ENCODE results near the gene TF. TPM values are rescaled to one million over a fixed set of nuclear protein-coding genes. Genes with fewer than 3 reads are reported as not detected.

Gene TF
- total and polyA plus RNA-seq, 2 of the 8 experiments (the other 6 are each of a cell fraction or from before 2014, with no cell fraction given) = 0.02 to 0.26 TPM

- Histone ChIP-seq H2BK5ac (ENCODE audit: low read depth, low read length) (no peak overlapping the region), H4K8ac (ENCODE audit: extremely low read depth, insufficient read depth, low read length) (no peak overlapping the region), H3K18ac (ENCODE audit: extremely low read depth, low read length) (no peak overlapping the region), H3K79me1 (ENCODE audit: low read depth, low read length) (no peaks in the 10 kb centered on the region), H3K4ac (replicated peaks; ENCODE audit: insufficient read length, low read depth, low read length) (no peak overlapping the region), H2AK5ac (ENCODE audit: low read depth, low read length) (no peak overlapping the region), H3K36me3 (ENCODE audit: control insufficient read depth in 2 of 4, insufficient read depth in 4 of 4, low read length in 3 of 4) (no peaks in the 10 kb centered on the region), H3K9me3 (ENCODE audit: insufficient read depth in 2 of 2, low read depth in 1 of 2, low read length in 1 of 2) (no peaks in the 10 kb centered on the region), H3K27ac (ENCODE audit: low read depth, low read length) (no peak overlapping the region), H2BK12ac (ENCODE audit: low read depth, low read length) (no peak overlapping the region), H4K20me1 (replicated peaks in 1 of 2; ENCODE audit: control insufficient read depth in 1 of 2, insufficient read depth in 2 of 2, low read length in 2 of 2) (no peaks in the 10 kb centered on the region), H3K23ac (ENCODE audit: insufficient read length) (no peak overlapping the region), H2BK20ac (ENCODE audit: low read length) (no peak overlapping the region), H3K9ac (replicated peaks in 1 of 4; ENCODE audit: extremely low read depth in 1 of 4, low read depth in 3 of 4, low read length in 3 of 4) (no peak overlapping the region), H2AFZ (ENCODE audit: low read length) (no peak overlapping the region), H3K27me3 (replicated peaks in 1 of 4; ENCODE audit: control insufficient read depth in 3 of 4, extremely low read depth in 1 of 4, insufficient read depth in 3 of 4, low read length in 3 of 4) (peaks cover 0 to 3% (median 0%) of the 10 kb centered on the region in 4 experiments; a peak in 1 of 7 replicates), H4K91ac (replicated peaks; ENCODE audit: insufficient read length, low read length) (no peak overlapping the region), H2BK15ac (ENCODE audit: low read length) (no peak overlapping the region), H3K4me2 (ENCODE audit: insufficient read depth in 1 of 2, low read depth in 2 of 2, low read length in 2 of 2) (no peak overlapping the region), H3K14ac (ENCODE audit: insufficient read length) (no peak overlapping the region), H3K56ac (replicated peaks; ENCODE audit: insufficient read length, low read depth, low read length) (no peak overlapping the region), H3K4me1 (replicated peaks in 1 of 4; ENCODE audit: control insufficient read depth in 3 of 4, insufficient read depth in 4 of 4, low read length in 3 of 4) (no peaks in the 10 kb centered on the region), H3K4me3 (ENCODE audit: extremely low read depth in 1 of 4, insufficient read depth in 2 of 4, low read depth in 3 of 4, low read length in 4 of 4) (no peak overlapping the region), H3K23me2 (ENCODE audit: low read depth, low read length) (no peaks in the 10 kb centered on the region), H2BK120ac (replicated peaks; ENCODE audit: low read depth, low read length) (no peak overlapping the region), H3K79me2 (ENCODE audit: control insufficient read depth in 1 of 2, insufficient read depth in 2 of 2, low read length in 2 of 2) (no peaks in the 10 kb centered on the region), H4K5ac (ENCODE audit: insufficient read length, low read depth, low read length) (no peak overlapping the region)
- DNase-seq (ENCODE audit: low read depth in 1 of 2, low spot score in 2 of 2) (no peak), FAIRE-seq (no peak)
- POLR2A ChIA-PET (ENCODE audit: partially characterized antibody) = no interaction called here
- CTCF ChIA-PET (ENCODE audit: partially characterized antibody) = interaction anchor here (0.5 to 1.3 kb wide), 4 partner anchors 7 to 204 kb away, joined by 3 to 4 read pairs (median 3); no protein-coding TSS in a partner anchor
- TF ChIP-seq CREB1 (IDR thresholded peaks at IDR 0.05) = no peak
- WGBS, 2 experiments (ENCODE audit: extremely low coverage in 1 of 2, insufficient coverage in 1 of 2, insufficient read length in 1 of 2, insufficient replicate concordance in 2 of 2, low coverage in 1 of 2, low lambda C conversion rate in 2 of 2, missing lambda C conversion rate in 1 of 2) = 79% methylated on average over 4 of the region's 4 CpGs; no CpG with 5 or more reads in 1 of the 2 experiments
Measured at GRCh38 chr3:133706033-133706432, 40.2 kb upstream of the TF start.
